Measurements from ENCODE around the gene MSANTD2. TPM values are rescaled to one million over a fixed set of nuclear protein-coding genes. Genes with fewer than 3 reads are reported as not detected.

Gene MSANTD2
- polyA plus RNA-seq, 2 of the 4 experiments (the other 2 are of a cell fraction) = 5.6 to 6.4 TPM

DNA sequence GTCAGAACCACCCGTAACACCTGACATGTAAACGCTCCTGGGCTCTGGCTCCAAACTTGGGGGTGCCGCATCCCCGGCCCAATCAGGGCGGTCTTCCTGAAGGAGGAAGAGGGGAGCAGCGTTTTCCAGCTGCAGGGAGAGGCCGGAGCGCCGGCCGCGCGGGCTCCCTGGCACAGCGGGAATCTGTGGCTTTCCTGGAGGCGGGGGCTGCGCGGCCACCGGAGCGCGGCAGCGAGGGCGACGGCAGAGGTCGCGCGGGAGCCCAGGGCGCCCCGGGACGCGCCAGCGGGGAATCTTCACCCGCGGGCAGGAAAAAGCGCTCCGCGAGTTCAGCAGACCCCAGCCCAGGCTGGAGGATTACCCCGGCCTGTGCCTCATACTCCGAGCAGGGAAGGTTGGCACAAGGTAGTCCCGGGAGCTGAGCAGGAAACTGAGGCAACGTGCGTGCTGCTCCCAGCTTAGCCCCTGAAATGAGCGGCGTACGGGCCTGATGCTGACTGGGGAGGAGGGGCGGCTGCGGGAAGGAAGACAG, 37.5 kb downstream of the MSANTD2 start:
- H3K9me3 ChIP-seq = no peaks in the 10 kb centered on the region
- DNase-seq (ENCODE audit: low read depth in 1 of 2, low spot score in 1 of 2) = peak in 1 of 2 experiments; percentile 14
- TF ChIP-seq EHMT2 (IDR thresholded peaks at IDR 0.05; ENCODE audit: low read depth) = no peak
- TF ChIP-seq NFE2L2 (conservative IDR thresholded peaks at IDR 0.05; ENCODE audit: low read length) = no peak
- TF ChIP-seq ZFP36 (IDR thresholded peaks at IDR 0.05; ENCODE audit: borderline replicate concordance, partially characterized antibody) = peak; percentile 52
- peak; percentile 5 to 16; a peak in 4 of 6 replicates for ATAC-seq
- 2% methylated on average over 19 of the region's 45 CpGs for WGBS (ENCODE audit: missing lambda C conversion rate)
- ChIA-PET CTCF (interaction anchor here (0.5 to 6.1 kb wide), 25 partner anchors 10 to 360 kb away, joined by 3 to 45 read pairs (median 7); partner anchors contain the start of genes MSANTD2, ROBO3 and VSIG2), POLR2A (interaction anchor here (1.1 kb wide), 1 partner anchor 16 kb away, joined by 4 read pairs; no protein-coding TSS in a partner anchor)
- peak overlapping the region; percentile 75 for H3K4me3 ChIP-seq
- no peak for FAIRE-seq
- H3K27ac ChIP-seq = peak overlapping the region; percentile 75 to 88
- peaks cover 61% of the 10 kb centered on the region for H3K4me1 ChIP-seq
- peak overlapping the region; percentile 98 for H3K4me2 ChIP-seq

DNA sequence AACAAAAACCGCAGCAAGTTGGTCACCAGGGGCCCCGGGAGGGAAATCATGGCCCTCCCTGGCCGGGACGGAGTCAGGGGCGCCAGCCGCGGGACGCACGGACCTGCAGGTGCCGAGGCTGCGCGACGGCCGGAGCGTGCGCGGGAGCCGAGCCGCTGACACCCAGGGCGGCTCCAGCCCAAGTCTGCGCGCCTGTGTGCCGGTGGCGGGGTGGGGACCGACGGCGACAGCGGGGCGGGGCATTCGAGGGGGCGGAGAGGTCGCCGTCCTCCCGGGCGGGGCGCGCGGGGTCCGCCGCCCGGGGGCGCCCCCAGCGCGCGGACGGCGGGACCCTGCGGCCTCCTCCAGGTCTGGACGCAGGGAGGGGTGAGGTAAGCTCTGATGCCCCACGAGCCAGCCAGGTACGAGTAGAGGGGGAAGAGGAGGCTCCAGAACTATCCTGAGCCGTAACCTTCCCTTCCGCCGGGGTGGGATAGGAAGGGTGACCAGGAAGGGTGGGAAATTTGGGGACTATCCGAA, 38.0 kb downstream of the MSANTD2 start, which contains the start of gene ESAM:
TSS of gene ESAM (minus strand) at position 186 of the 519 bp plus-strand sequence. CDS start at position 50, 136 bp downstream.
- TF ChIP-seq JUN (IDR thresholded peaks at IDR 0.05) = peak in 1 of 2 experiments; percentile 17; a peak in 1 of 5 replicates
- no peak for TF ChIP-seq EP300 (IDR thresholded peaks at IDR 0.05)
- peak; percentile 24; the same call in 1 of the 2 replicates for TF ChIP-seq POLR2A (IDR thresholded peaks at IDR 0.05; ENCODE audit: low read length)
- TF ChIP-seq HOXB5 (CRISPR knock-in tag; IDR thresholded peaks at IDR 0.05) = no peak
- TF ChIP-seq, protein P1, sequence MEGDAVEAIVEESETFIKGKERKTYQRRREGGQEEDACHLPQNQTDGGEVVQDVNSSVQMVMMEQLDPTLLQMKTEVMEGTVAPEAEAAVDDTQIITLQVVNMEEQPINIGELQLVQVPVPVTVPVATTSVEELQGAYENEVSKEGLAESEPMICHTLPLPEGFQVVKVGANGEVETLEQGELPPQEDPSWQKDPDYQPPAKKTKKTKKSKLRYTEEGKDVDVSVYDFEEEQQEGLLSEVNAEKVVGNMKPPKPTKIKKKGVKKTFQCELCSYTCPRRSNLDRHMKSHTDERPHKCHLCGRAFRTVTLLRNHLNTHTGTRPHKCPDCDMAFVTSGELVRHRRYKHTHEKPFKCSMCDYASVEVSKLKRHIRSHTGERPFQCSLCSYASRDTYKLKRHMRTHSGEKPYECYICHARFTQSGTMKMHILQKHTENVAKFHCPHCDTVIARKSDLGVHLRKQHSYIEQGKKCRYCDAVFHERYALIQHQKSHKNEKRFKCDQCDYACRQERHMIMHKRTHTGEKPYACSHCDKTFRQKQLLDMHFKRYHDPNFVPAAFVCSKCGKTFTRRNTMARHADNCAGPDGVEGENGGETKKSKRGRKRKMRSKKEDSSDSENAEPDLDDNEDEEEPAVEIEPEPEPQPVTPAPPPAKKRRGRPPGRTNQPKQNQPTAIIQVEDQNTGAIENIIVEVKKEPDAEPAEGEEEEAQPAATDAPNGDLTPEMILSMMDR (IDR thresholded peaks at IDR 0.05) = 0 out of 3 replicates have a peak, but pooled peaks have one; percentile 6
- no peak for TF ChIP-seq NFE2L2 (conservative IDR thresholded peaks at IDR 0.05; ENCODE audit: low read length)
- FAIRE-seq (no peak), ATAC-seq (peak; percentile 7 to 30; a peak in 3 of 6 replicates), DNase-seq (ENCODE audit: low read depth in 1 of 2, low spot score in 1 of 2) (peak; percentile 17 to 31)
- Histone ChIP-seq H3K27ac (peak within 1 kb of the TSS; percentile 75 to 88), H3K4me1 (peaks cover 55% of the 10 kb centered on the region), H3K4me3 (peak within 1 kb of the TSS; percentile 75), H3K9me3 (no peaks in the 10 kb centered on the region), H3K4me2 (peak within 1 kb of the TSS; percentile 98)
- POLR2A ChIA-PET = no interaction called here
- CTCF ChIA-PET = interaction anchor here (0.5 to 6.1 kb wide), 23 partner anchors 9 to 1145 kb away, joined by 3 to 45 read pairs (median 7); partner anchors contain the start of genes MSANTD2, NRGN, ROBO3 and VSIG2
- WGBS (ENCODE audit: missing lambda C conversion rate) = 0% methylated on average over 3 of the region's 55 CpGs

DNA sequence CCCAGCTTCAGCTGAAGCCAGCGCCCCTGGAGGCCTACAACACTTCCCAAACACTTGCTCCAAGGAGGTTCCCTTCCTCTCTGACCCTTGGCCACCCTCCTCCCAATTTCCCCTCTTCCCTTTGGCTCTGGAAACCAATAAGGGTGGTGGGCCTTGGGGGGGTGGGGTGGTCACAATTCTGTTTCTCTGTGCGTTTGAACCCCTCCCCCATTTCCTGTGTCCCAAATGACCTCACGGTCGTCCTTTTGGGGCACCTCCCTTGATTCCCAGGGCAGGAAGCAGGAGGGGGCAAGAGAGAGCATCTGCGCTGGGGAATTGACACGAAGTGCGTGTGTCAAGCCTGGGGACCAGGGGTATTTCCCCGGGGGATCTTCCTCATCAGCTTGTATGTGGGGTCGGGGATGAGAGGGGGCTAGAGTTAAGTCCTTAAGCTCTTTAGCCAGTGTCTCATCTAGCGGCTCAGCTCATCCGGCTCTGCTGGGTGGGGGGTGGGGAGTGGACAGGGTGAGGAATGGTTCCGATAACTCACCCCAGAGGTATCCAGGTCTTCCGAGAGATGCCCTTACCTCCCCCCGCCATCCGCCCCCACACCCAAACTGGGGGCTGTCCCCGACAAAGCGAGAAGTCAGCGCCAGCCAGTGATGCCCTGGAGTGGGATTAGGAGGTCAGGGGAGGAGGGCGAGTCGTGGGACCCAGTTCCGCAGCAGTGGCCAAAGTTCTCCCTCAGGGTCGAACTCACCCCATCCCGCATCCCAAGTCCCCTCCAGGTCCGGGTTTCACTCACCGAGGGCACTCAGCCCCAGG, 38.7 kb downstream of the MSANTD2 start:
- no peak for TF ChIP-seq ZC3H11A (IDR thresholded peaks at IDR 0.05)
- TF ChIP-seq TFCP2L1 (CRISPR knock-in tag; IDR thresholded peaks at IDR 0.05) = no peak
- TF ChIP-seq, protein P2, sequence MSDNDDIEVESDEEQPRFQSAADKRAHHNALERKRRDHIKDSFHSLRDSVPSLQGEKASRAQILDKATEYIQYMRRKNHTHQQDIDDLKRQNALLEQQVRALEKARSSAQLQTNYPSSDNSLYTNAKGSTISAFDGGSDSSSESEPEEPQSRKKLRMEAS (IDR thresholded peaks at IDR 0.05) = no peak
- TF ChIP-seq, protein P3, sequence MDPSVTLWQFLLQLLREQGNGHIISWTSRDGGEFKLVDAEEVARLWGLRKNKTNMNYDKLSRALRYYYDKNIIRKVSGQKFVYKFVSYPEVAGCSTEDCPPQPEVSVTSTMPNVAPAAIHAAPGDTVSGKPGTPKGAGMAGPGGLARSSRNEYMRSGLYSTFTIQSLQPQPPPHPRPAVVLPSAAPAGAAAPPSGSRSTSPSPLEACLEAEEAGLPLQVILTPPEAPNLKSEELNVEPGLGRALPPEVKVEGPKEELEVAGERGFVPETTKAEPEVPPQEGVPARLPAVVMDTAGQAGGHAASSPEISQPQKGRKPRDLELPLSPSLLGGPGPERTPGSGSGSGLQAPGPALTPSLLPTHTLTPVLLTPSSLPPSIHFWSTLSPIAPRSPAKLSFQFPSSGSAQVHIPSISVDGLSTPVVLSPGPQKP (IDR thresholded peaks at IDR 0.05; ENCODE audit: low read depth, low read length) = no peak
- TF ChIP-seq NFE2L2 (conservative IDR thresholded peaks at IDR 0.05; ENCODE audit: low read length) = no peak
- TF ChIP-seq MYC (IDR thresholded peaks at IDR 0.05; ENCODE audit: borderline replicate concordance, low read length) = no peak
- no peak for TF ChIP-seq BHLHE40 (IDR thresholded peaks at IDR 0.05; ENCODE audit: low read depth, low read length)
- TF ChIP-seq, protein P4, sequence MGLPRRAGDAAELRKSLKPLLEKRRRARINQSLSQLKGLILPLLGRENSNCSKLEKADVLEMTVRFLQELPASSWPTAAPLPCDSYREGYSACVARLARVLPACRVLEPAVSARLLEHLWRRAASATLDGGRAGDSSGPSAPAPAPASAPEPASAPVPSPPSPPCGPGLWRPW (IDR thresholded peaks at IDR 0.05) = no peak
- TF ChIP-seq CHD2 (IDR thresholded peaks at IDR 0.05; ENCODE audit: low read length, partially characterized antibody) = no peak
- no peak for TF ChIP-seq EHF (CRISPR knock-in tag; IDR thresholded peaks at IDR 0.05)
- TF ChIP-seq HDAC2 (IDR thresholded peaks at IDR 0.05) = no peak
- TF ChIP-seq HOXB13 (CRISPR knock-in tag; IDR thresholded peaks at IDR 0.05; ENCODE audit: low read depth) = no peak
- no peak for TF ChIP-seq SREBF2 (IDR thresholded peaks at IDR 0.05)
- no peak for TF ChIP-seq KDM5A (IDR thresholded peaks at IDR 0.05)
- TF ChIP-seq MAZ (IDR thresholded peaks at IDR 0.05; ENCODE audit: borderline replicate concordance, low read depth, low read length) = no peak
- TF ChIP-seq HEYL (CRISPR knock-in tag; IDR thresholded peaks at IDR 0.05) = no peak
- no peak for TF ChIP-seq POLR2AphosphoS2 (conservative IDR thresholded peaks at IDR 0.05; ENCODE audit: low read length)
- TF ChIP-seq NR3C1 (IDR thresholded peaks at IDR 0.05) = no peak
- no peak for TF ChIP-seq HOXA7 (CRISPR knock-in tag; IDR thresholded peaks at IDR 0.05)
- TF ChIP-seq FOXS1 (CRISPR knock-in tag; IDR thresholded peaks at IDR 0.05) = no peak
- no peak for DNase-seq (ENCODE audit: low read depth in 1 of 2, low spot score in 1 of 2)
- peak overlapping the region; percentile 75 for H3K4me3 ChIP-seq
- ATAC-seq = no peak
- peak overlapping the region; percentile 98 for H3K4me2 ChIP-seq
- WGBS (ENCODE audit: missing lambda C conversion rate) = 75% methylated on average over 9 of the region's 25 CpGs
- peaks cover 49% of the 10 kb centered on the region for H3K4me1 ChIP-seq
- ChIA-PET POLR2A (interaction anchor here (0.7 kb wide), 1 partner anchor 88 kb away, joined by 4 read pairs; the partner anchor contains the start of genes SIAE and SPA17), CTCF (interaction anchor here (0.6 to 5.2 kb wide), 12 partner anchors 11 to 1145 kb away, joined by 3 to 45 read pairs (median 6); partner anchors contain the start of gene NRGN)
- no peaks in the 10 kb centered on the region for H3K9me3 ChIP-seq
- no peak for FAIRE-seq
- peak overlapping the region; percentile 75 to 88 for H3K27ac ChIP-seq
